ENCODE data around the gene AMOTL2.
A peak's percentile ranks its signal among the peaks of the same experiment; 100 is the strongest.

DNA sequence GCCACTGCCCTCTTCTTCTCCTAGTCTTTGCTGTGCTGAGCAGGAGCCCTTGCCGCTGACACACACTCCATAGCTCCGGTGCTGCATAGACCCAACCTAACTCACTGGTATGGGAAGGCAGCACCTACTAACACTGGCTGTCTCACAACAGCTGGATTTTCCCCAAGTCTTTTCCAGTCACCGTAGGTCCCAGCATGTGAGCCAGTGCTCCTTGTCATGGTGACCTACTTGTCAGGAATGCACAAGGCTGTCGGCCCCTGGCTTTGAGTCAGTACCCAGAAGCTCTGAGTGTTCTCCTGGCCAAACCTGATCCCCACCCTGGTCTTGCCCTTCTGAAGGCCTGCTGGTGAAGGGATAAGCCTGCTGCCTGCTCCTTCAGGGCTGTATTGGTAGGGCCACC lies 25.7 kb downstream of the AMOTL2 start:
- TF ChIP-seq NFIC (IDR thresholded peaks at IDR 0.05) (0 out of 2 replicates have a peak, but pooled peaks have one; percentile 10), CREB1 (IDR thresholded peaks at IDR 0.05; ENCODE audit: low read depth) (no peak), YY1 (IDR thresholded peaks at IDR 0.05; ENCODE audit: low read depth) (no peak), RAD21 (IDR thresholded peaks at IDR 0.05; ENCODE audit: low read depth) (no peak; the same call in 1 of the 2 replicates)
- TF ChIP-seq, protein P1, sequence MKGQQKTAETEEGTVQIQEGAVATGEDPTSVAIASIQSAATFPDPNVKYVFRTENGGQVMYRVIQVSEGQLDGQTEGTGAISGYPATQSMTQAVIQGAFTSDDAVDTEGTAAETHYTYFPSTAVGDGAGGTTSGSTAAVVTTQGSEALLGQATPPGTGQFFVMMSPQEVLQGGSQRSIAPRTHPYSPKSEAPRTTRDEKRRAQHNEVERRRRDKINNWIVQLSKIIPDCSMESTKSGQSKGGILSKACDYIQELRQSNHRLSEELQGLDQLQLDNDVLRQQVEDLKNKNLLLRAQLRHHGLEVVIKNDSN (IDR thresholded peaks at IDR 0.05) = no peak
